DND-41 (cell line): Measurements from ENCODE around the gene MAGEA1.

Experiments used
- ATAC-seq: fragments of 200-7000 bp; cut with Tn5 transposase; 3 replicates; pipeline ENCODE4 v1.9.1; 2021; ENCODE audit warnings: low read depth; ENCODE audit not compliant: insufficient read depth
- DNase-seq: peaks from one replicate; pipeline ENCODE4 v3.0.0-alpha.2; 2020
- H2AFZ ChIP-seq: 2 replicates; pipeline ENCODE4 v1.6.0; 2012; ENCODE audit warnings: low read depth, low read length
- H3K27ac ChIP-seq: 2 replicates; pipeline ENCODE4 v1.5.1; 2012; ENCODE audit warnings: low read length, inconsistent platforms
- H3K27me3 ChIP-seq: fragments of 200-600 bp; sonication (generic); 2 replicates; pipeline ENCODE4 v1.6.0; 2012; ENCODE audit warnings: low read length, mild to moderate bottlenecking, inconsistent platforms; ENCODE audit not compliant: insufficient read depth, poor library complexity
- H3K36me3 ChIP-seq: 2 replicates; pipeline ENCODE4 v1.5.1; 2012; ENCODE audit warnings: low read length, inconsistent platforms; ENCODE audit not compliant: insufficient read depth
- H3K4me1 ChIP-seq: 2 replicates; pipeline ENCODE4 v1.5.1; 2012; ENCODE audit warnings: mild to moderate bottlenecking, low read length; ENCODE audit not compliant: insufficient read depth
- H3K4me2 ChIP-seq: 2 replicates; pipeline ENCODE4 v1.6.0; 2012; ENCODE audit warnings: mild to moderate bottlenecking, moderate library complexity, low read length, inconsistent platforms; ENCODE audit not compliant: insufficient read depth
- H3K4me3 ChIP-seq, 2 experiments: fragments of 200-600 bp in 1 of 2; shearing (Covaris generic) in 1 of 2; 2 replicates each; pipeline ENCODE4 v1.5.1; 2012 to 2016; ENCODE audit warnings: inconsistent platforms in 2 of 2, low read length in 2 of 2, mild to moderate bottlenecking in 2 of 2, low read depth in 1 of 2, moderate library complexity in 1 of 2
- H3K79me2 ChIP-seq: 2 replicates; pipeline ENCODE4 v1.6.0; 2012; ENCODE audit warnings: low read length, inconsistent platforms; ENCODE audit not compliant: insufficient read depth
- H3K9ac ChIP-seq: 2 replicates; pipeline ENCODE4 v1.6.0; 2012; ENCODE audit warnings: low read depth, mild to moderate bottlenecking, inconsistent platforms, low read length, moderate library complexity
- H3K9me3 ChIP-seq: 2 replicates; pipeline ENCODE4 v1.5.1; 2012; ENCODE audit warnings: low read length, moderate library complexity, mild to moderate bottlenecking, inconsistent platforms; ENCODE audit not compliant: insufficient read depth, severe bottlenecking
- H4K20me1 ChIP-seq: 2 replicates; pipeline ENCODE4 v1.6.0; 2012; ENCODE audit warnings: low read length; ENCODE audit not compliant: insufficient read depth
- CTCF ChIP-seq: IDR thresholded peaks from 2 replicates; pipeline ENCODE4 v1.5.1; 2012; ENCODE audit warnings: borderline replicate concordance, low read length, moderate library complexity, mild to moderate bottlenecking; ENCODE audit not compliant: poor library complexity, severe bottlenecking; ENCODE audit errors: extremely low read depth
- EZH2 ChIP-seq: IDR thresholded peaks from 3 replicates; pipeline ENCODE4 v1.6.1; 2012; ENCODE audit warnings: borderline replicate concordance, low read depth, mild to moderate bottlenecking, moderate library complexity, low read length, inconsistent platforms; ENCODE audit not compliant: severe bottlenecking

MAGEA1 gene

GRCh38 chrX:153181822-153182221, 2.7 kb downstream of the MAGEA1 start:
- Histone ChIP-seq H3K79me2 (no peaks in the 10 kb centered on the region), H3K27ac (no peak overlapping the region), H3K4me2 (no peak overlapping the region), H3K9ac (no peak overlapping the region), H3K27me3 (no peaks in the 10 kb centered on the region), H3K9me3 (no peaks in the 10 kb centered on the region), H4K20me1 (no peaks in the 10 kb centered on the region), H3K4me1 (no peaks in the 10 kb centered on the region), H3K36me3 (no peaks in the 10 kb centered on the region), H3K4me3 (no peak overlapping the region), H2AFZ (no peak overlapping the region)
- ATAC-seq (no peak), DNase-seq (no peak)
- TF ChIP-seq CTCF (no peak), EZH2 (no peak)

GRCh38 chrX:153184787-153185186, 5.7 kb downstream of the MAGEA1 start:
- DNase-seq (no peak), ATAC-seq (no peak)
- Histone ChIP-seq H3K4me1 (no peaks in the 10 kb centered on the region), H4K20me1 (no peaks in the 10 kb centered on the region), H3K4me3 (no peak overlapping the region), H3K9ac (no peak overlapping the region), H3K27ac (no peak overlapping the region), H3K79me2 (no peaks in the 10 kb centered on the region), H3K36me3 (no peaks in the 10 kb centered on the region), H3K9me3 (no peaks in the 10 kb centered on the region), H3K4me2 (no peak overlapping the region), H2AFZ (no peak overlapping the region), H3K27me3 (no peaks in the 10 kb centered on the region)
- TF ChIP-seq CTCF (no peak), EZH2 (no peak)

- TF ChIP-seq EZH2 (no peak), CTCF (no peak)
- no peak overlapping the region for H3K4me2 ChIP-seq
- H3K36me3 ChIP-seq: no peaks in the 10 kb centered on the region
- H4K20me1 ChIP-seq: no peaks in the 10 kb centered on the region
- ATAC-seq (no peak), DNase-seq (no peak)
- no peaks in the 10 kb centered on the region for H3K79me2 ChIP-seq
- no peak overlapping the region for H3K4me3 ChIP-seq
- no peak overlapping the region for H3K27ac ChIP-seq
- no peak overlapping the region for H2AFZ ChIP-seq
- no peak overlapping the region for H3K9ac ChIP-seq
- H3K27me3 ChIP-seq: no peaks in the 10 kb centered on the region
- H3K9me3 ChIP-seq: no peaks in the 10 kb centered on the region
- H3K4me1 ChIP-seq: no peaks in the 10 kb centered on the region
Measured at GRCh38 chrX:153190381-153190780, 11.3 kb downstream of the MAGEA1 start.

- Histone ChIP-seq H3K27me3 (peaks cover 3% of the 10 kb centered on the region), H3K4me1 (no peaks in the 10 kb centered on the region), H3K36me3 (no peaks in the 10 kb centered on the region), H3K4me2 (no peak overlapping the region), H3K79me2 (no peaks in the 10 kb centered on the region), H2AFZ (no peak overlapping the region), H3K9ac (no peak overlapping the region), H3K4me3 (no peak overlapping the region), H3K9me3 (no peaks in the 10 kb centered on the region), H4K20me1 (no peaks in the 10 kb centered on the region), H3K27ac (no peak overlapping the region)
- DNase-seq: no peak
- TF ChIP-seq EZH2: no peak
- ATAC-seq: no peak
Measured at GRCh38 chrX:153200462-153200861, 21.4 kb downstream of the MAGEA1 start.
